IMR-90 (cell line): Measurements from ENCODE around the gene CGB5. TPM values are rescaled to one million over a fixed set of nuclear protein-coding genes. Genes with fewer than 3 reads are reported as not detected.

Experiments
- ATAC-seq: fragments of 200-7000 bp; cut with Tn5 transposase; 2 replicates; pipeline ENCODE4 v1.9.1; 2020; ENCODE audit warnings: low read depth, mild to moderate bottlenecking, moderate library complexity
- BruUV-seq: library from RNA; stranded (reverse); fragments of 400-500 nt; replicated peaks from 2 replicates; lab custom pipeline; 2021; lab: Mats Ljungman, UMichigan
- CTCF ChIA-PET: fragments of 300-600 bp; formaldehyde crosslinking; extraction: SDS; loops from one replicate; lab custom pipeline; 2021; ENCODE audit warnings: antibody characterized with exemption; lab: Yijun Ruan, JAX
- POLR2A ChIA-PET: fragments of 300-600 bp; sonication (Branson Sonifier 250); formaldehyde crosslinking; loops from one replicate; lab custom pipeline; 2022; ENCODE audit warnings: antibody characterized with exemption; ENCODE audit not compliant: unreplicated experiment; lab: Charles Lee
- DNase-seq: peaks from one replicate; pipeline ENCODE4 v3.0.0; 2013
- H2AFZ ChIP-seq: replicated peaks from 2 replicates; pipeline ENCODE3; 2013; ENCODE audit warnings: low read length, mild to moderate bottlenecking; ENCODE audit not compliant: poor library complexity
- H2AK5ac ChIP-seq: 2 replicates; pipeline ENCODE4 v1.6.1; 2013; ENCODE audit warnings: low read depth, low read length, inconsistent platforms
- H2AK9ac ChIP-seq: replicated peaks from 2 replicates; pipeline ENCODE3; 2013; ENCODE audit warnings: mild to moderate bottlenecking, low read depth, low read length, moderate library complexity; ENCODE audit not compliant: poor library complexity
- H2BK120ac ChIP-seq: 2 replicates; pipeline ENCODE4 v1.6.1; 2013; ENCODE audit warnings: low read depth, low read length, inconsistent platforms
- H2BK15ac ChIP-seq: 3 replicates; pipeline ENCODE4 v1.6.1; 2013; ENCODE audit warnings: low read depth, low read length, inconsistent platforms
- H2BK20ac ChIP-seq: 2 replicates; pipeline ENCODE4 v1.6.1; 2013; ENCODE audit warnings: low read depth, mild to moderate bottlenecking, inconsistent platforms, low read length, moderate library complexity
- H2BK5ac ChIP-seq: 2 replicates; pipeline ENCODE4 v1.6.1; 2013; ENCODE audit warnings: mild to moderate bottlenecking, low read depth, low read length, inconsistent platforms; ENCODE audit not compliant: poor library complexity, severe bottlenecking
- H3K14ac ChIP-seq: replicated peaks from 2 replicates; pipeline ENCODE4 v1.6.1; 2013; ENCODE audit warnings: low read depth, low read length, inconsistent platforms
- H3K18ac ChIP-seq: 2 replicates; pipeline ENCODE4 v1.6.1; 2013; ENCODE audit warnings: low read depth, low read length, control low read depth
- H3K23ac ChIP-seq: 2 replicates; pipeline ENCODE4 v1.6.1; 2013; ENCODE audit warnings: low read depth, low read length, inconsistent platforms
- H3K27ac ChIP-seq: 2 replicates; pipeline ENCODE4 v1.5.1; 2013; ENCODE audit warnings: mild to moderate bottlenecking, control low read depth, low read length; ENCODE audit not compliant: insufficient read depth
- H3K27me3 ChIP-seq: 2 replicates; pipeline ENCODE4 v1.6.1; 2013; ENCODE audit warnings: low read length; ENCODE audit not compliant: control insufficient read depth, insufficient read depth
- H3K36me3 ChIP-seq: 2 replicates; pipeline ENCODE4 v1.6.1; 2013; ENCODE audit warnings: low read length, mixed read lengths; ENCODE audit not compliant: control insufficient read depth, insufficient read depth
- H3K4ac ChIP-seq: 2 replicates; pipeline ENCODE4 v1.6.1; 2013; ENCODE audit warnings: low read depth, low read length, inconsistent platforms
- H3K4me1 ChIP-seq: 2 replicates; pipeline ENCODE4 v1.6.1; 2013; ENCODE audit warnings: low read length, mixed read lengths; ENCODE audit not compliant: control insufficient read depth, insufficient read depth
- H3K4me2 ChIP-seq: 2 replicates; pipeline ENCODE4 v1.6.1; 2013; ENCODE audit warnings: low read depth, mild to moderate bottlenecking, control low read depth, low read length, moderate library complexity
- H3K4me3 ChIP-seq: 2 replicates; pipeline ENCODE4 v1.5.1; 2013; ENCODE audit warnings: low read depth, mild to moderate bottlenecking, control low read depth, low read length, moderate library complexity; ENCODE audit not compliant: insufficient read depth
- H3K56ac ChIP-seq: 2 replicates; pipeline ENCODE4 v1.6.1; 2013; ENCODE audit warnings: low read length, inconsistent platforms; ENCODE audit not compliant: insufficient read depth; ENCODE audit errors: extremely low read depth
- H3K79me1 ChIP-seq, 2 experiments: 2 replicates each; pipeline ENCODE4 v1.6.1; 2013; ENCODE audit warnings: low read length in 2 of 2, inconsistent platforms in 1 of 2, low read depth in 1 of 2
- H3K9ac ChIP-seq: 2 replicates; pipeline ENCODE4 v1.6.1; 2013; ENCODE audit warnings: low read depth, low read length, control low read depth
- H3K9me1 ChIP-seq: 2 replicates; pipeline ENCODE4 v1.6.1; 2013; ENCODE audit warnings: low read length, inconsistent platforms; ENCODE audit not compliant: insufficient read depth
- H3K9me3 ChIP-seq: 2 replicates; pipeline ENCODE4 v1.6.1; 2013; ENCODE audit warnings: low read length; ENCODE audit not compliant: control insufficient read depth, insufficient read depth
- H4K20me1 ChIP-seq: 2 replicates; pipeline ENCODE4 v1.6.1; 2013; ENCODE audit warnings: low read length, inconsistent platforms; ENCODE audit not compliant: insufficient read depth
- H4K5ac ChIP-seq: 2 replicates; pipeline ENCODE4 v1.6.1; 2013; ENCODE audit warnings: mild to moderate bottlenecking, low read depth, low read length, control low read depth
- H4K8ac ChIP-seq, 2 experiments: 2 replicates each; pipeline ENCODE4 v1.6.1; 2013; ENCODE audit warnings: low read depth in 2 of 2, low read length in 2 of 2, control low read depth in 1 of 2, inconsistent platforms in 1 of 2
- H4K91ac ChIP-seq: 2 replicates; pipeline ENCODE4 v1.6.1; 2013; ENCODE audit warnings: low read depth, low read length, inconsistent platforms; ENCODE audit not compliant: insufficient read depth
- BHLHE40 ChIP-seq: fragments of 150-350 bp; IDR thresholded peaks from 2 replicates; pipeline ENCODE4 v1.6.1; 2016; ENCODE audit warnings: mild to moderate bottlenecking, low read depth, low read length
- CEBPB ChIP-seq: IDR thresholded peaks from 2 replicates; pipeline ENCODE4 v1.6.1; 2012; ENCODE audit warnings: low read depth, low read length, improper control_type of control experiment
- CHD1 ChIP-seq: IDR thresholded peaks from 2 replicates; pipeline ENCODE4 v1.6.1; 2012; ENCODE audit warnings: low read depth, low read length, improper control_type of control experiment
- CTCF ChIP-seq: conservative IDR thresholded peaks from 2 replicates; pipeline ENCODE4 v1.5.1; 2012; ENCODE audit warnings: mild to moderate bottlenecking, low read depth, low read length, improper control_type of control experiment
- ELK1 ChIP-seq: fragments of 150-350 bp; IDR thresholded peaks from 2 replicates; pipeline ENCODE4 v1.6.1; 2016; ENCODE audit warnings: low read depth, mild to moderate bottlenecking, low read length, moderate library complexity, borderline replicate concordance
- FOS ChIP-seq: fragments of 150-350 bp; IDR thresholded peaks from 2 replicates; pipeline ENCODE4 v1.6.1; 2016; ENCODE audit warnings: low read depth, low read length
- MAFK ChIP-seq: IDR thresholded peaks from 2 replicates; pipeline ENCODE4 v1.6.1; 2012; ENCODE audit warnings: low read depth, low read length, improper control_type of control experiment
- MAZ ChIP-seq: IDR thresholded peaks from 2 replicates; pipeline ENCODE4 v1.6.1; 2012; ENCODE audit warnings: low read depth, mild to moderate bottlenecking, low read length, improper control_type of control experiment, moderate library complexity, borderline replicate concordance
- MXI1 ChIP-seq: IDR thresholded peaks from 2 replicates; pipeline ENCODE4 v1.6.1; 2012; ENCODE audit warnings: low read depth, mild to moderate bottlenecking, low read length, moderate library complexity, borderline replicate concordance
- NFE2L2 ChIP-seq: fragments of 150-350 bp; IDR thresholded peaks from 2 replicates; pipeline ENCODE4 v1.6.1; 2016; ENCODE audit warnings: low read depth, mild to moderate bottlenecking, low read length
- POLR2A ChIP-seq: IDR thresholded peaks from 2 replicates; pipeline ENCODE4 v1.6.1; 2012; ENCODE audit warnings: mild to moderate bottlenecking, low read depth, low read length
- RAD21 ChIP-seq: IDR thresholded peaks from 2 replicates; pipeline ENCODE4 v1.6.1; 2012; ENCODE audit warnings: low read length, improper control_type of control experiment
- RCOR1 ChIP-seq: IDR thresholded peaks from 2 replicates; pipeline ENCODE4 v1.6.1; 2012; ENCODE audit warnings: mild to moderate bottlenecking, low read length, improper control_type of control experiment; ENCODE audit not compliant: insufficient replicate concordance
- RFX5 ChIP-seq: IDR thresholded peaks from 2 replicates; pipeline ENCODE4 v1.8.0; 2012; ENCODE audit warnings: low read depth, mild to moderate bottlenecking, low read length, moderate library complexity
- SMC3 ChIP-seq: fragments of 150-350 bp; IDR thresholded peaks from 2 replicates; pipeline ENCODE4 v1.6.1; 2016; ENCODE audit warnings: low read depth, mild to moderate bottlenecking, antibody characterized with exemption, low read length, moderate library complexity
- USF2 ChIP-seq: fragments of 150-350 bp; IDR thresholded peaks from 2 replicates; pipeline ENCODE4 v1.6.1; 2017; ENCODE audit warnings: mild to moderate bottlenecking, antibody characterized with exemption, low read length, low read depth
- WGBS, 2 experiments: methylation state at CpG; one replicate each; pipeline versions ENCODE4 v1.1.5 to v1.1.7; 2013; ENCODE audit warnings: missing lambda C conversion rate in 2 of 2; ENCODE audit not compliant: insufficient read length in 1 of 2; ENCODE audit errors: extremely low coverage in 2 of 2; 5-methylcytosine and 5-hydroxymethylcytosine counted together
- dilution Hi-C: fragments of 300-500 bp; cut with HindIII; formaldehyde crosslinking; loops from one replicate; pipeline ENCODE4 v1.14.3; 2018; ENCODE audit warnings: low sequenced_read_pairs; ENCODE audit not compliant: unreplicated experiment
- in situ Hi-C: fragments of 300-500 bp; cut with MboI; formaldehyde crosslinking; loops from 3 replicates; pipeline ENCODE4 v1.14.3; 2019; ENCODE audit warnings: low sequenced_read_pairs, inconsistent platforms, mixed read lengths
- intact Hi-C: fragments of 100-400 bp; cut with micrococcal nuclease; formaldehyde crosslinking; loops from 2 replicates; pipeline ENCODE4 v1.10.0; 2022
- polyA plus RNA-seq, 3 experiments: library from polyadenylated mRNA; depleted of rRNA; stranded (reverse); fragments of >200 nt; gene quantifications; 2 replicates each; pipeline ENCODE4 v1.2.3, GENCODE V29; 2012; ENCODE audit warnings: low replicate concordance in 1 of 3
- total RNA-seq: library from RNA; depleted of rRNA; stranded (reverse); fragments of >200 nt; gene quantifications from 2 replicates; pipeline ENCODE4 v1.2.3, GENCODE V29; 2012

The CGB5 gene
- total and polyA plus RNA-seq, 2 of the 4 experiments (the other 2 are of a cell fraction), result not detected

GRCh38 chr19:49065905-49066512 is 22.4 kb downstream of the CGB5 start:
- no peaks in the 10 kb centered on the region for H3K36me3 ChIP-seq
- dilution Hi-C loops, result no loop called here
- WGBS, 2 experiments, result no CpG with 5 or more reads among the region's 13 CpGs
- H3K4me2 ChIP-seq, result no peak overlapping the region
- TF ChIP-seq NFE2L2, result no peak
- TF ChIP-seq CEBPB, result no peak
- no peak for TF ChIP-seq USF2
- TF ChIP-seq MAZ, result no peak
- no peak for TF ChIP-seq RFX5
- no peak for TF ChIP-seq BHLHE40
- no peak for TF ChIP-seq CHD1
- TF ChIP-seq RCOR1, result no peak
- TF ChIP-seq ELK1, result no peak
- no peak for TF ChIP-seq POLR2A
- TF ChIP-seq RAD21, result no peak
- TF ChIP-seq MAFK, result no peak
- no peak for TF ChIP-seq SMC3
- TF ChIP-seq MXI1, result no peak
- TF ChIP-seq CTCF, result no peak
- no peak for TF ChIP-seq FOS
- BruUV-seq, result no TSS peak
- H4K20me1 ChIP-seq, result no peaks in the 10 kb centered on the region
- no peak overlapping the region for H2BK20ac ChIP-seq
- no peaks in the 10 kb centered on the region for H3K79me1 ChIP-seq
- H4K8ac ChIP-seq, result no peak overlapping the region
- ATAC-seq (no peak), DNase-seq (no peak)
- in situ Hi-C loops, result no loop called here
- no peak overlapping the region for H3K27ac ChIP-seq
- no peak overlapping the region; the same call in 1 of the 2 replicates for H2AK5ac ChIP-seq
- no peak overlapping the region for H3K56ac ChIP-seq
- H3K4me1 ChIP-seq, result peaks cover 2% of the 10 kb centered on the region; the same call in 1 of the 2 replicates
- H4K5ac ChIP-seq, result no peak overlapping the region
- H3K14ac ChIP-seq, result no peak overlapping the region
- CTCF ChIA-PET, result no interaction called here
- peaks cover 14% of the 10 kb centered on the region for H3K9me3 ChIP-seq
- H2AFZ ChIP-seq, result no peak overlapping the region
- POLR2A ChIA-PET, result no interaction called here
- no peak overlapping the region for H2AK9ac ChIP-seq
- no peak overlapping the region for H3K4ac ChIP-seq
- no peak overlapping the region for H3K23ac ChIP-seq
- no peak overlapping the region for H2BK5ac ChIP-seq
- H3K18ac ChIP-seq, result no peak overlapping the region
- peaks cover 46% of the 10 kb centered on the region for H3K27me3 ChIP-seq
- H4K91ac ChIP-seq, result no peak overlapping the region
- H3K9ac ChIP-seq, result no peak overlapping the region
- H2BK15ac ChIP-seq, result no peak overlapping the region
- no peaks in the 10 kb centered on the region for H3K9me1 ChIP-seq
- no peak overlapping the region for H3K4me3 ChIP-seq
- intact Hi-C loops, result no loop called here
- no peak overlapping the region for H2BK120ac ChIP-seq
